GM21737 (cell line): ENCODE results near the gene MED14.
"Not testable (repeated sequence)": the region's sequence is repeated elsewhere in the genome, so short reads cannot be mapped to it uniquely, and the experiment has no call there.

Experiments
- ATAC-seq: cut with Tn5 transposase; IDR thresholded peaks from one replicate; pipeline ENCODE4 v1.9.1; 2021; ENCODE audit warnings: mild to moderate bottlenecking, moderate library complexity; ENCODE audit not compliant: unreplicated experiment

Gene MED14

GRCh38 chrX:40735325-40736169, at the start of gene MED14:
TSS of gene MED14 (minus strand) at chrX:40735542. CDS start at chrX:40735412, 130 bp downstream.
- peak; percentile 89 for ATAC-seq

- no peak for ATAC-seq
Observed at GRCh38 chrX:40784516-40785151, 49.3 kb upstream of the MED14 start.

GRCh38 chrX:40782644-40783259, 47.4 kb upstream of the MED14 start:
- ATAC-seq, result not testable (repeated sequence)

- no peak for ATAC-seq
Observed at GRCh38 chrX:40780951-40781350, 45.6 kb upstream of the MED14 start.

- ATAC-seq, result no peak
Observed at GRCh38 chrX:40780082-40780481, 44.7 kb upstream of the MED14 start.

- ATAC-seq, result no peak
Observed at GRCh38 chrX:40778861-40779575, 43.7 kb upstream of the MED14 start.

GRCh38 chrX:40773809-40774208, 38.5 kb upstream of the MED14 start:
- ATAC-seq, result no peak

- ATAC-seq, result no peak
Observed at GRCh38 chrX:40773188-40773587, 37.8 kb upstream of the MED14 start.

GRCh38 chrX:40772290-40772689, 36.9 kb upstream of the MED14 start:
- no peak for ATAC-seq

- ATAC-seq, result no peak
Observed at GRCh38 chrX:40761762-40762161, 26.4 kb upstream of the MED14 start.

- no peak for ATAC-seq
Observed at GRCh38 chrX:40759374-40759773, 24.0 kb upstream of the MED14 start.

- ATAC-seq, result no peak
Observed at GRCh38 chrX:40757058-40757457, 21.7 kb upstream of the MED14 start.

- no peak for ATAC-seq
Observed at GRCh38 chrX:40755291-40756249, 20.2 kb upstream of the MED14 start.

- no peak for ATAC-seq
Observed at GRCh38 chrX:40749681-40750494, 14.5 kb upstream of the MED14 start.

GRCh38 chrX:40748977-40749376, 13.6 kb upstream of the MED14 start:
- ATAC-seq, result no peak

- ATAC-seq, result no peak
Observed at GRCh38 chrX:40746521-40746920, 11.2 kb upstream of the MED14 start.

- ATAC-seq, result no peak
Observed at GRCh38 chrX:40736170-40736505, 796 bp upstream of the MED14 start.

- no peak for ATAC-seq
Observed at GRCh38 chrX:40734971-40735324, 394 bp downstream of the MED14 start.

- no peak for ATAC-seq
Observed at GRCh38 chrX:40733706-40734105, 1.6 kb downstream of the MED14 start.
